ENCODE measurements around the gene PPP1R12B.

Gene PPP1R12B

DNA sequence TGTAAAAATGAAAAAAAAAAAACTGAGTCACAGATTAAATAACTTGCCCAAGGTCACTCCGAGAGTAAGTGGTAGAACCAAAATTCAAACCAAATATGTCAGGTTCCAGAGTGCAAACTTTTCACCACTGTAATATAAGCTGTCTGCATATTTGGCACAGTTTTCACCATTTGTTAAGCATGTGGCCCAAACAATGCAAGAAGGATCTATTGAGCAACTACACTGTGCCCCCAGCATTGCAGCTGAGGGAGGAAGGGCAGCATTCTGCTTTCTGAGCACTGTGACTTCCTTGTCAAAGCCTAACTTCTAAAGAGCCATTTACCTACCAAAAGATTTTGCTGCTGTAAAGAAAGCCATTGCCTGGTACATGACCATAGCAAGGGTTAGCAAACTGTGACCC lies 228.3 kb downstream of the PPP1R12B start:
- TF ChIP-seq, protein P1, sequence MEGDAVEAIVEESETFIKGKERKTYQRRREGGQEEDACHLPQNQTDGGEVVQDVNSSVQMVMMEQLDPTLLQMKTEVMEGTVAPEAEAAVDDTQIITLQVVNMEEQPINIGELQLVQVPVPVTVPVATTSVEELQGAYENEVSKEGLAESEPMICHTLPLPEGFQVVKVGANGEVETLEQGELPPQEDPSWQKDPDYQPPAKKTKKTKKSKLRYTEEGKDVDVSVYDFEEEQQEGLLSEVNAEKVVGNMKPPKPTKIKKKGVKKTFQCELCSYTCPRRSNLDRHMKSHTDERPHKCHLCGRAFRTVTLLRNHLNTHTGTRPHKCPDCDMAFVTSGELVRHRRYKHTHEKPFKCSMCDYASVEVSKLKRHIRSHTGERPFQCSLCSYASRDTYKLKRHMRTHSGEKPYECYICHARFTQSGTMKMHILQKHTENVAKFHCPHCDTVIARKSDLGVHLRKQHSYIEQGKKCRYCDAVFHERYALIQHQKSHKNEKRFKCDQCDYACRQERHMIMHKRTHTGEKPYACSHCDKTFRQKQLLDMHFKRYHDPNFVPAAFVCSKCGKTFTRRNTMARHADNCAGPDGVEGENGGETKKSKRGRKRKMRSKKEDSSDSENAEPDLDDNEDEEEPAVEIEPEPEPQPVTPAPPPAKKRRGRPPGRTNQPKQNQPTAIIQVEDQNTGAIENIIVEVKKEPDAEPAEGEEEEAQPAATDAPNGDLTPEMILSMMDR (IDR thresholded peaks at IDR 0.05; ENCODE audit: poor library complexity, severe bottlenecking) = no peak
- no peaks in the 10 kb centered on the region for H3K9me3 ChIP-seq (ENCODE audit: severe bottlenecking)
- peak overlapping the region; percentile 82 for H3K27ac ChIP-seq (ENCODE audit: poor library complexity, severe bottlenecking)
- no peaks in the 10 kb centered on the region for H3K36me3 ChIP-seq (ENCODE audit: low read depth)
- no peak for DNase-seq (ENCODE audit: low spot score)
- ATAC-seq (ENCODE audit: low read depth) = peak; percentile 56
- peaks cover 31% of the 10 kb centered on the region for H3K4me1 ChIP-seq (ENCODE audit: insufficient read depth, poor library complexity, severe bottlenecking)
- no peaks in the 10 kb centered on the region for H3K27me3 ChIP-seq (ENCODE audit: insufficient read depth, poor library complexity, severe bottlenecking)
- H3K4me3 ChIP-seq (ENCODE audit: severe bottlenecking) = no peak overlapping the region

GRCh38 chr1:202577381-202577780 lies 228.9 kb downstream of the PPP1R12B start:
- Histone ChIP-seq H3K27me3 (ENCODE audit: insufficient read depth, poor library complexity, severe bottlenecking) (no peaks in the 10 kb centered on the region), H3K4me1 (ENCODE audit: insufficient read depth, poor library complexity, severe bottlenecking) (peaks cover 31% of the 10 kb centered on the region), H3K9me3 (ENCODE audit: severe bottlenecking) (no peaks in the 10 kb centered on the region), H3K4me3 (ENCODE audit: severe bottlenecking) (no peak overlapping the region), H3K36me3 (ENCODE audit: low read depth) (no peaks in the 10 kb centered on the region), H3K27ac (ENCODE audit: poor library complexity, severe bottlenecking) (peak overlapping the region; percentile 82)
- no peak for DNase-seq (ENCODE audit: low spot score)
- TF ChIP-seq, protein P1 (IDR thresholded peaks at IDR 0.05; ENCODE audit: poor library complexity, severe bottlenecking) = no peak
- no peak for ATAC-seq (ENCODE audit: low read depth)

- Histone ChIP-seq H3K9me3 (ENCODE audit: severe bottlenecking) (no peaks in the 10 kb centered on the region), H3K27ac (ENCODE audit: poor library complexity, severe bottlenecking) (peak overlapping the region; percentile 82), H3K4me3 (ENCODE audit: severe bottlenecking) (no peak overlapping the region), H3K4me1 (ENCODE audit: insufficient read depth, poor library complexity, severe bottlenecking) (peaks cover 31% of the 10 kb centered on the region), H3K36me3 (ENCODE audit: low read depth) (no peaks in the 10 kb centered on the region), H3K27me3 (ENCODE audit: insufficient read depth, poor library complexity, severe bottlenecking) (no peaks in the 10 kb centered on the region)
- no peak for DNase-seq (ENCODE audit: low spot score)
- TF ChIP-seq, protein P1 (IDR thresholded peaks at IDR 0.05; ENCODE audit: poor library complexity, severe bottlenecking) = no peak
- ATAC-seq (ENCODE audit: low read depth) = peak; percentile 76
Observed at GRCh38 chr1:202578001-202578504, 229.6 kb downstream of the PPP1R12B start.

DNA sequence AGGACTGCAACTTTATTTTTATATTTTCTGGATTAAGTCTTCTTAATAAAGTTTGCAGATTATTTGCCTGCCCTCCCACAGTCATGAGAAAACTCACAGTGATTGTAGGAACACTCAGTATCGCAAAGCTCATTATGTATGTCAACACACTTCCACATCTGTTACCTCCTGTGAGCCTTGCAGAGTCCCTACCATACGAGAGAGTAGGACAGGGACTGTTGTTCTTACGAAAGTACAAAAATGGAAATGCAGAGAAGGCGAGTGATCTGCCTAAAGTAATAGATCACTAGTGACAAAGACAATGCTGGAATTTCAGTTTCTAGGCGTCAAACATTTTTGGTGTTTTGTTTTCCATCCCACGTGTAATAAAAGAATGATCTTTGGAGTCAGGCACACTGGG lies 230.1 kb downstream of the PPP1R12B start:
- TF ChIP-seq, protein P1 (IDR thresholded peaks at IDR 0.05; ENCODE audit: poor library complexity, severe bottlenecking) = no peak
- peaks cover 31% of the 10 kb centered on the region for H3K4me1 ChIP-seq (ENCODE audit: insufficient read depth, poor library complexity, severe bottlenecking)
- no peak for DNase-seq (ENCODE audit: low spot score)

DNA sequence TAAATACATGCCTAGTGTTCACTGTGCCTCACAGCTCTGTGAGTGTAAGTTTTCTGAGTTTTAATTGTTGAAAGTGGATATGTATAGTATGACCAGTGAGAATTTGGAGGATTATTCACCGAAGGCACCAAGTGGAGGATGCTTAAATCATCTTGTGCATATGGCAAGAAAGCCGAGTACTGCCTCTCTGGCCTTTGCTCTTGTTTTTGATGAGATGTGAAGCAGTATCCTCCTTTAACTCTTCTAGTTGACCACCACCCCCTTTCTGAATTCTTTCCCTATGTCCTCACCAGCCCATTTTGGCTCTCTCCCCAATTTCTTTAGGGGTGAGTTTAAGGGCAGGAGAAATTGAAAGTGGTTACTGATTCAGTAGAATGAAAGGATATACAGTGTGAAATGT lies 231.3 kb downstream of the PPP1R12B start:
- H3K27ac ChIP-seq (ENCODE audit: poor library complexity, severe bottlenecking) = peak overlapping the region; percentile 82
- DNase-seq (ENCODE audit: low spot score) (no peak), ATAC-seq (ENCODE audit: low read depth) (0 out of 3 replicates have a peak, but pooled peaks have one; percentile 17)
- H3K27me3 ChIP-seq (ENCODE audit: insufficient read depth, poor library complexity, severe bottlenecking) = no peaks in the 10 kb centered on the region
- no peaks in the 10 kb centered on the region for H3K36me3 ChIP-seq (ENCODE audit: low read depth)
- no peaks in the 10 kb centered on the region for H3K9me3 ChIP-seq (ENCODE audit: severe bottlenecking)
- H3K4me3 ChIP-seq (ENCODE audit: severe bottlenecking) = no peak overlapping the region
- TF ChIP-seq, protein P1 (IDR thresholded peaks at IDR 0.05; ENCODE audit: poor library complexity, severe bottlenecking) = no peak
- H3K4me1 ChIP-seq (ENCODE audit: insufficient read depth, poor library complexity, severe bottlenecking) = peaks cover 31% of the 10 kb centered on the region

More for the DNA sequence above, 230.1 kb downstream of the PPP1R12B start:
- H3K36me3 ChIP-seq (ENCODE audit: low read depth) = no peaks in the 10 kb centered on the region
- H3K9me3 ChIP-seq (ENCODE audit: severe bottlenecking) = no peaks in the 10 kb centered on the region
- H3K27me3 ChIP-seq (ENCODE audit: insufficient read depth, poor library complexity, severe bottlenecking) = no peaks in the 10 kb centered on the region
- no peak overlapping the region for H3K4me3 ChIP-seq (ENCODE audit: severe bottlenecking)
- ATAC-seq (ENCODE audit: low read depth) = no peak
- H3K27ac ChIP-seq (ENCODE audit: poor library complexity, severe bottlenecking) = peak overlapping the region; percentile 82

All from RWPE2 (cell line).